NT2/D1 (cell line): ENCODE data around the gene PHF1.

ENCODE experiments used
- SUZ12 ChIP-seq: IDR thresholded peaks from 2 replicates; pipeline ENCODE4 v1.6.1; 2011; ENCODE audit not compliant: insufficient read length, insufficient read depth; ENCODE audit errors: extremely low read depth
- ZNF274 ChIP-seq: IDR thresholded peaks from 2 replicates; pipeline ENCODE4 v1.6.1; 2011; ENCODE audit warnings: mild to moderate bottlenecking, low read depth, low read length

DNA sequence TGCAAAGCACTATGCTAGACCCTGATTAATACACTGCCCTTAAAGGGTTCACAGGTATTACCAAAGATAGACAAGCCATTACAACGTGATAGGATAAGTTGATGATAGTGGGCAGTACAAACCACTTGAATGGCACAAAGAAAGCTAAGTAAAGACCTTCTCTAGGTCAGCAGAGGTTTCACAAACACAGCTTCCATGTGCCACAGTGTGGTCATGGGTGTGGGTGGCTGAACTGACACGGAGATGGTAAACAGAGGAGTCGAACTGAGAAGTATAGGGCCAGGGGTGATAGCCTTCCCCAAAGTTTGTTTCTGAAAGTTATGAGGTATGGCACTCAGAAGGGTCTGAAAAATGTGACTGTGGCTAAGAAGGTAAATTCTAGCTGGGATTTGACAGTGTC is 47.9 kb downstream of the PHF1 start:
- no peak for TF ChIP-seq ZNF274
- TF ChIP-seq SUZ12, result no peak
